H9 (cell line): ENCODE data around the gene SPHK2. TPM values are rescaled to one million over a fixed set of nuclear protein-coding genes. Genes with fewer than 3 reads are reported as not detected.

Experiments used
- DNase-seq: peaks from one replicate; pipeline ENCODE4 v3.0.0-alpha.2; 2017
- H2AFZ ChIP-seq: one replicate; pipeline ENCODE4 v1.6.1; 2013; ENCODE audit warnings: mild to moderate bottlenecking, low read length, control low read depth, moderate library complexity
- H2AK5ac ChIP-seq: 2 replicates; pipeline ENCODE4 v1.6.1; 2013; ENCODE audit warnings: low read length, control low read depth, mixed read lengths; ENCODE audit not compliant: insufficient read length
- H2BK120ac ChIP-seq: one replicate; pipeline ENCODE4 v1.6.1; 2013; ENCODE audit warnings: low read depth, mild to moderate bottlenecking, low read length, control low read depth, inconsistent platforms; ENCODE audit not compliant: poor library complexity, severe bottlenecking
- H2BK12ac ChIP-seq: 2 replicates; pipeline ENCODE4 v1.6.1; 2013; ENCODE audit warnings: low read length, control low read depth, mixed read lengths, low read depth; ENCODE audit not compliant: insufficient read length
- H2BK15ac ChIP-seq: 2 replicates; pipeline ENCODE4 v1.6.1; 2013; ENCODE audit warnings: low read depth, low read length, control low read depth
- H2BK20ac ChIP-seq: one replicate; pipeline ENCODE4 v1.6.1; 2013; ENCODE audit warnings: low read depth, mild to moderate bottlenecking, low read length, control low read depth, inconsistent platforms; ENCODE audit not compliant: poor library complexity, severe bottlenecking
- H2BK5ac ChIP-seq: 2 replicates; pipeline ENCODE4 v1.6.1; 2013; ENCODE audit warnings: low read length, control low read depth, mixed read lengths; ENCODE audit not compliant: insufficient read length
- H3K14ac ChIP-seq: 2 replicates; pipeline ENCODE4 v1.6.1; 2013; ENCODE audit warnings: low read length, control low read depth; ENCODE audit not compliant: insufficient read depth
- H3K18ac ChIP-seq: 2 replicates; pipeline ENCODE4 v1.6.1; 2013; ENCODE audit warnings: low read depth, mild to moderate bottlenecking, mixed read lengths, low read length, control low read depth; ENCODE audit not compliant: insufficient read length
- H3K23ac ChIP-seq: 2 replicates; pipeline ENCODE4 v1.6.1; 2013; ENCODE audit warnings: low read length, control low read depth, mixed read lengths, low read depth; ENCODE audit not compliant: insufficient read length
- H3K23me2 ChIP-seq: 2 replicates; pipeline ENCODE4 v1.6.1; 2013; ENCODE audit warnings: low read depth, mild to moderate bottlenecking, mixed read lengths, low read length, control low read depth; ENCODE audit not compliant: insufficient read length, poor library complexity, severe bottlenecking
- H3K27ac ChIP-seq: 2 replicates; pipeline ENCODE4 v1.5.1; 2013; ENCODE audit warnings: low read length, control low read depth, mixed read lengths, low read depth; ENCODE audit not compliant: insufficient read length
- H3K27me3 ChIP-seq: 2 replicates; pipeline ENCODE4 v1.6.1; 2013; ENCODE audit warnings: low read length, control low read depth, inconsistent platforms; ENCODE audit not compliant: insufficient read depth
- H3K4ac ChIP-seq: 2 replicates; pipeline ENCODE4 v1.6.1; 2013; ENCODE audit warnings: low read depth, mild to moderate bottlenecking, control low read depth, inconsistent platforms, low read length, moderate library complexity
- H3K4me1 ChIP-seq: 2 replicates; pipeline ENCODE4 v1.6.1; 2013; ENCODE audit warnings: low read length, control low read depth, inconsistent platforms; ENCODE audit not compliant: insufficient read depth
- H3K4me2 ChIP-seq: 2 replicates; pipeline ENCODE4 v1.6.1; 2013; ENCODE audit warnings: low read length, control low read depth, mixed read lengths; ENCODE audit not compliant: insufficient read length, insufficient read depth
- H3K56ac ChIP-seq: 2 replicates; pipeline ENCODE4 v1.6.1; 2013; ENCODE audit warnings: low read depth, mild to moderate bottlenecking, mixed read lengths, low read length, control low read depth; ENCODE audit not compliant: insufficient read length
- H3K79me1 ChIP-seq: 2 replicates; pipeline ENCODE4 v1.6.1; 2013; ENCODE audit warnings: low read depth, mild to moderate bottlenecking, moderate library complexity, low read length, control low read depth, inconsistent platforms; ENCODE audit not compliant: insufficient read depth, poor library complexity, severe bottlenecking
- H3K79me2 ChIP-seq: 2 replicates; pipeline ENCODE4 v1.6.1; 2013; ENCODE audit warnings: low read length, control low read depth, inconsistent platforms; ENCODE audit not compliant: insufficient read depth
- H3K9ac ChIP-seq: 2 replicates; pipeline ENCODE4 v1.6.1; 2013; ENCODE audit warnings: low read length, control low read depth, mixed read lengths; ENCODE audit not compliant: insufficient read length; ENCODE audit errors: extremely low read depth
- H3K9me3 ChIP-seq: one replicate; pipeline ENCODE4 v1.6.1; 2013; ENCODE audit warnings: low read depth, low read length, inconsistent platforms; ENCODE audit not compliant: control insufficient read depth
- H3T11ph ChIP-seq: one replicate; pipeline ENCODE4 v1.6.1; 2013; ENCODE audit warnings: mild to moderate bottlenecking, low read length, control low read depth, inconsistent platforms
- H4K20me1 ChIP-seq: one replicate; pipeline ENCODE4 v1.6.1; 2013; ENCODE audit not compliant: control insufficient read depth, insufficient read length, insufficient read depth
- H4K5ac ChIP-seq: 2 replicates; pipeline ENCODE4 v1.6.1; 2013; ENCODE audit warnings: low read depth, mild to moderate bottlenecking, mixed read lengths, low read length, control low read depth; ENCODE audit not compliant: insufficient read length
- H4K8ac ChIP-seq: replicated peaks from 2 replicates; pipeline ENCODE4 v1.6.1; 2013; ENCODE audit warnings: low read length, control low read depth, mixed read lengths, low read depth; ENCODE audit not compliant: insufficient read length
- H4K91ac ChIP-seq: 2 replicates; pipeline ENCODE4 v1.6.1; 2013; ENCODE audit warnings: low read depth, mild to moderate bottlenecking, moderate library complexity, mixed read lengths, low read length, control low read depth; ENCODE audit not compliant: insufficient read length
- H3K27ac Mint-ChIP-seq, 3 experiments: 2 replicates in 2 of 3; 3 replicates in 1 of 3; pipeline ENCODE4 v1.8.0; 2020 to 2021; ENCODE audit warnings: mixed read lengths in 3 of 3, mild to moderate bottlenecking in 1 of 3, moderate library complexity in 1 of 3
- H3K27me3 Mint-ChIP-seq: 2 replicates; pipeline ENCODE4 v1.8.0; 2021; ENCODE audit warnings: low read depth, mild to moderate bottlenecking, moderate library complexity, mixed read lengths
- H3K36me3 Mint-ChIP-seq, 3 experiments: 2 replicates in 2 of 3; 3 replicates in 1 of 3; pipeline ENCODE4 v1.8.0; 2020 to 2021; ENCODE audit warnings: low read depth in 3 of 3, mixed read lengths in 3 of 3; ENCODE audit not compliant: insufficient read depth in 1 of 3
- H3K4me1 Mint-ChIP-seq, 2 experiments: 2 replicates each; pipeline ENCODE4 v1.8.0; 2020; ENCODE audit warnings: mixed read lengths in 2 of 2
- H3K4me3 Mint-ChIP-seq, 2 experiments: 2 replicates in 1 of 2; 3 replicates in 1 of 2; pipeline ENCODE4 v1.8.0; 2020 to 2021; ENCODE audit warnings: mild to moderate bottlenecking in 2 of 2, mixed read lengths in 2 of 2, moderate library complexity in 1 of 2
- H3K9me3 Mint-ChIP-seq, 2 experiments: 2 replicates in 1 of 2; 3 replicates in 1 of 2; pipeline ENCODE4 v1.8.0; 2020; ENCODE audit warnings: mild to moderate bottlenecking in 2 of 2, mixed read lengths in 2 of 2, moderate library complexity in 1 of 2
- CTCF ChIP-seq: fragments of 200-600 bp; sonication (generic); conservative IDR thresholded peaks from 3 replicates; pipeline ENCODE4 v1.8.0; 2021; ENCODE audit warnings: antibody characterized with exemption, mild to moderate bottlenecking
- WGBS: extraction: QIAGEN DNeasy Blood & Tissue Kit; methylation state at CpG from one replicate; pipeline ENCODE4 v1.1.7; 2013; ENCODE audit warnings: missing lambda C conversion rate, low lambda C conversion rate, mixed read lengths; ENCODE audit not compliant: insufficient read length; ENCODE audit errors: extremely low coverage; 5-methylcytosine and 5-hydroxymethylcytosine counted together
- total RNA-seq: library from RNA; stranded (reverse); gene quantifications from 2 replicates; pipeline ENCODE4 v1.2.1, GENCODE V29; 2021

Gene SPHK2
- total RNA-seq, 1 experiment from 2014 or later = 57.2 TPM

DNA sequence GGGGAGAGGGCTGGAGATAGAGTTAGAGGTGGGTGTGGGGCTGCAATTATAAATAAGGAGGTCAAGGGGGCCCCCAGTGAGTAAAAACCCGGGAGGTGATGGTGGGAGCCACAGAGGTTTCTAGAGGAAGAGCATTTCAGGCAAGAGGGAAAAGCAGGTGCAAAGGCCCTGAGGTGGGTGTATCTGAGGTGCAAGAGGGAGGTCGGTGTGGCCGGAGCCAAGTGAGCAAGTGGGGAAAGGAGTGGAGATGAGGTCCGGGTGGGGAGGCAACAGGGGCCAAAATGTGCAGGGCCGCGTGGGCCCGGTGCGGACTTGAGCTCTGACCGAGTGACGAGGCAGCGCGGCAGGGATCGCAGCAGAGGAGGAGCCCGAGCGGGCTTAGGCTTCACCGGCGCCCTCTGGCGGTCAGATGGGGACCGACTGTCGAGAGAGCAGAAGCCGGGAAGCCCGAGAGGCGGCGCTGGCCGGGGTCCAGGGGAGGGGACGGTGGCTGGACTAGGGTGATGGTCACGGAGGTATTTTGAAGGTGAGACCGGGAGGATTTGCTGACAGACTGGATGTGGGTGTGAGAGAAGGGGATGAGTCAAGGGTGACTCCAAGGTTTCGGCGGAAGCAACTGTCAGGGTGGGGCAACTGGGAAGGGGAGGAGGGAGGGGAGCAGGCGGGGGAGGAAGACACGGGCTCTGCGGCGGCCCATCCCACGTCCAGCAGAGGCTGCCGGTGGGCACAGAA is 30.5 kb upstream of the SPHK2 start:
- Histone ChIP-seq H3T11ph (no peak overlapping the region), H2AFZ (no peak overlapping the region), H3K14ac (no peak overlapping the region), H3K56ac (no peak overlapping the region), H2BK5ac (no peak overlapping the region), H3K4ac (no peak overlapping the region), H3K4me2 (peak overlapping the region; percentile 48), H3K18ac (no peak overlapping the region), H4K91ac (no peak overlapping the region), H4K8ac (no peak overlapping the region), H3K9ac (no peak overlapping the region), H3K4me1 (no peaks in the 10 kb centered on the region), H2BK12ac (no peak overlapping the region), H3K23ac (no peak overlapping the region), H3K79me1 (no peaks in the 10 kb centered on the region), H3K23me2 (peaks cover 9% of the 10 kb centered on the region), H2AK5ac (no peak overlapping the region), H3K27me3 (no peaks in the 10 kb centered on the region), H2BK120ac (no peak overlapping the region), H2BK20ac (no peak overlapping the region), H4K5ac (no peak overlapping the region), H3K9me3 (no peaks in the 10 kb centered on the region), H2BK15ac (no peak overlapping the region), H3K27ac (no peak overlapping the region), H3K79me2 (no peaks in the 10 kb centered on the region), H4K20me1 (no peaks in the 10 kb centered on the region)
- H3K4me3 Mint-ChIP-seq = peak overlapping the region; percentile 60 to 80
- peak overlapping the region in 1 of 3 experiments; percentile 38; a peak in 1 of 7 replicates for H3K27ac Mint-ChIP-seq
- peaks cover 10 to 12% of the 10 kb centered on the region in 2 experiments for H3K4me1 Mint-ChIP-seq
- no CpG with 5 or more reads among the region's 36 CpGs for WGBS
- H3K36me3 Mint-ChIP-seq = no peaks in the 10 kb centered on the region; a peak in 1 of 7 replicates
- H3K9me3 Mint-ChIP-seq = peaks cover 3 to 4% of the 10 kb centered on the region in 2 experiments
- DNase-seq = peak; percentile 91
- H3K27me3 Mint-ChIP-seq = peaks cover 47% of the 10 kb centered on the region
- peak; percentile 98 for TF ChIP-seq CTCF
